Endothelial cell of umbilical vein (primary cell): ENCODE data around the gene PLXDC2. TPM values are rescaled to one million over a fixed set of nuclear protein-coding genes. Genes with fewer than 3 reads are reported as not detected.

Experiments used
- BruUV-seq: library from RNA; stranded (reverse); fragments of 400-500 nt; replicated peaks from 2 replicates; lab custom pipeline; 2021; lab: Mats Ljungman, UMichigan
- CTCF ChIA-PET: fragments of 300-600, 350-600 bp; sonication (Branson Sonifier 250); formaldehyde crosslinking; loops from one replicate; lab custom pipeline; 2021; ENCODE audit warnings: antibody characterized with exemption, inconsistent platforms; lab: Charles Lee
- POLR2A ChIA-PET: fragments of 300-600, 350-600 bp; sonication (Branson Sonifier 250); formaldehyde crosslinking; loops from one replicate; lab custom pipeline; 2021; ENCODE audit warnings: antibody characterized with exemption, inconsistent platforms; lab: Charles Lee
- DNase-seq: peaks from one replicate; pipeline ENCODE4 v3.0.0-alpha.2; 2011; ENCODE audit warnings: low read depth, low spot score
- FAIRE-seq: peaks from 2 replicates; lab custom pipeline; 2011; peaks lifted over from hg19 to GRCh38; lab: Jason Lieb, UNC
- H2AFZ ChIP-seq: 2 replicates; pipeline ENCODE4 v1.6.0; 2012; ENCODE audit warnings: low read depth, low read length, control low read depth, inconsistent platforms
- H3K27ac ChIP-seq: 2 replicates; pipeline ENCODE4 v1.5.1; 2011; ENCODE audit warnings: low read depth, mild to moderate bottlenecking, control low read depth, low read length, moderate library complexity; ENCODE audit not compliant: insufficient read depth
- H3K27me3 ChIP-seq, 2 experiments: 2 replicates each; pipeline versions ENCODE4 v1.6.0 to v1.6.1; 2011; ENCODE audit warnings: low read length in 2 of 2, mixed read lengths in 1 of 2; ENCODE audit not compliant: control insufficient read depth in 2 of 2, insufficient read depth in 2 of 2
- H3K36me3 ChIP-seq, 2 experiments: 2 replicates in 1 of 2; 3 replicates in 1 of 2; pipeline ENCODE4 v1.5.1; 2011; ENCODE audit warnings: low read length in 2 of 2, mild to moderate bottlenecking in 1 of 2, moderate library complexity in 1 of 2; ENCODE audit not compliant: control insufficient read depth in 2 of 2, insufficient read depth in 2 of 2; ENCODE audit errors: extremely low read depth in 1 of 2
- H3K4me1 ChIP-seq: 3 replicates; pipeline ENCODE4 v1.5.1; 2011; ENCODE audit warnings: mild to moderate bottlenecking, low read length; ENCODE audit not compliant: control insufficient read depth, insufficient read depth; ENCODE audit errors: extremely low read depth
- H3K4me2 ChIP-seq: 2 replicates; pipeline ENCODE4 v1.6.1; 2011; ENCODE audit warnings: low read length, control low read depth, mixed read lengths; ENCODE audit not compliant: insufficient read depth
- H3K4me3 ChIP-seq, 3 experiments: fragments of 200-600 bp in 1 of 3; sonication (generic), shearing (Covaris generic) in 1 of 3; replicated peaks in 1 of 3; 2 replicates each; pipeline ENCODE4 v1.5.1; 2011 to 2016; ENCODE audit warnings: control low read depth in 3 of 3, low read length in 3 of 3, mild to moderate bottlenecking in 2 of 3, inconsistent platforms in 1 of 3, low read depth in 1 of 3, moderate library complexity in 1 of 3; ENCODE audit not compliant: insufficient read depth in 1 of 3
- H3K79me2 ChIP-seq: 2 replicates; pipeline ENCODE4 v1.6.0; 2012; ENCODE audit warnings: low read length, inconsistent platforms; ENCODE audit not compliant: control insufficient read depth, insufficient read depth
- H3K9ac ChIP-seq: replicated peaks from 2 replicates; pipeline ENCODE3; 2011; ENCODE audit warnings: low read length, control low read depth; ENCODE audit not compliant: insufficient read depth; ENCODE audit errors: extremely low read depth
- H3K9me1 ChIP-seq: replicated peaks from 3 replicates; pipeline ENCODE4 v1.6.0; 2011; ENCODE audit warnings: mild to moderate bottlenecking, low read length; ENCODE audit not compliant: control insufficient read depth, insufficient read depth; ENCODE audit errors: extremely low read depth
- H3K9me3 ChIP-seq: replicated peaks from 2 replicates; pipeline ENCODE4 v1.5.1; 2012; ENCODE audit warnings: low read length, inconsistent platforms; ENCODE audit not compliant: control insufficient read depth, insufficient read depth
- H4K20me1 ChIP-seq: replicated peaks from 2 replicates; pipeline ENCODE3; 2011; ENCODE audit warnings: mild to moderate bottlenecking, low read length; ENCODE audit not compliant: control insufficient read depth, insufficient read depth; ENCODE audit errors: extremely low read depth
- FOS ChIP-seq: IDR thresholded peaks from 2 replicates; pipeline ENCODE4 v1.6.1; 2011; ENCODE audit warnings: mild to moderate bottlenecking, low read length, moderate library complexity, borderline replicate concordance; ENCODE audit not compliant: insufficient read depth
- POLR2A ChIP-seq: IDR thresholded peaks from 2 replicates; pipeline ENCODE4 v1.6.1; 2012; ENCODE audit warnings: low read depth, mild to moderate bottlenecking, control low read depth, low read length
- dilution Hi-C: fragments of 300-500 bp; cut with MboI; formaldehyde crosslinking; loops from one replicate; pipeline ENCODE4 v1.15.0; 2019; ENCODE audit warnings: low sequenced_read_pairs; ENCODE audit not compliant: extremely low pct_ligation_motif_present
- intact Hi-C: fragments of 100-400 bp; cut with micrococcal nuclease; formaldehyde crosslinking; loops from one replicate; pipeline ENCODE4 v1.10.0; 2022
- polyA plus RNA-seq, 4 experiments: library from polyadenylated mRNA; depleted of rRNA in 3 of 4; stranded (reverse) in 3 of 4; unstranded in 1 of 4; fragments of >200 nt; gene quantifications; 2 replicates each; pipeline versions ENCODE4 v1.2.1 to v1.2.3, GENCODE V29; 2011 to 2012; ENCODE audit warnings: missing spikeins in 1 of 4
- total RNA-seq: library from RNA; stranded (reverse); gene quantifications from 2 replicates; pipeline ENCODE4 v1.2.3, GENCODE V29; 2021
- TF ChIP-seq, protein P1 (sequence below): IDR thresholded peaks from 2 replicates; pipeline ENCODE4 v1.6.1; 2011; ENCODE audit not compliant: insufficient read depth, insufficient read length
- TF ChIP-seq, protein P2 (sequence below), 2 donors: IDR thresholded peaks; 1 replicate in 1 of 2; 2 replicates in 1 of 2; pipeline ENCODE4 v1.5.1; 2011; ENCODE audit warnings: low read length in 2 of 2, mild to moderate bottlenecking in 2 of 2, moderate library complexity in 2 of 2, control low read depth in 1 of 2, inconsistent platforms in 1 of 2, low read depth in 1 of 2; ENCODE audit not compliant: insufficient read depth in 1 of 2; ENCODE audit errors: extremely low read depth in 1 of 2

The PLXDC2 gene
- total and polyA plus RNA-seq, 2 donors (not counting 3 experiments of a cell fraction or from before 2014, with no cell fraction given): 0.32 to 1.2 TPM

DNA sequence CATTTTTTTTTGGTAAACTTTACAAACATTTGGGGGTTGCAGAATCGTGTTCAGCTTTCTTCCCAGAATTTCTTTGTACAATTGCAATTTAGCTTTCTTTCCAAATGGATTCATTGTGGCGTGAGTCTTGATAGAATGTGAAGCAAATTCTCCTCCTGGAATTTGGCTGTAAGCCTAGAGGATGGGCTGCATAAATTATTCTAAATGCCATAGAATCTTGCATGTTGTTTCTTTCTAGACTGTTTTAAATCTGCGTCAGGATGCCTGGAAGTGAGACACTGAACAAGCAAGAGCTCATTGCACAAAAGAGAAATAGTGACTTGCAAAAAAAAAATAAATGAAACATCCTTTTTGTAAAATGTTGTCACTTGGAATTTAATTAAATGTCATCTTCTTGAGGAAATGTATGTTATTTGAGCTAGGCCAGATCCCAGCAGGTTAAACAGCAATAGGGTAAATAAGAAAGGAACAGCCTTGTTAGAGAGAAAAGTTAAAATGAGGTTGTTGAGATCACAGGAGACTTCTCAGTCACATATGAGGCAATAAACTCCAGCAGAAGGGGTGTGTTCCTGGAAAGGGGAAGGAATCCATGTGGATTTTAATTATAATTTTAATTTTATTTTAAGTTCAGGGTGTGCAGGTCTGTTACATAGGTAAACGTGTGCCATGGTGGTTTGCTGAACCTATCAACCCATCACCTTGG lies 483.0 kb downstream of the PLXDC2 start:
- H3K9ac ChIP-seq: no peak overlapping the region
- no peaks in the 10 kb centered on the region for H4K20me1 ChIP-seq
- H3K27me3 ChIP-seq: no peaks in the 10 kb centered on the region
- intact Hi-C loops (no loop called here), dilution Hi-C loops (no loop called here)
- H3K36me3 ChIP-seq: no peaks in the 10 kb centered on the region
- POLR2A ChIA-PET: no interaction called here
- no peak overlapping the region for H2AFZ ChIP-seq
- H3K4me1 ChIP-seq: no peaks in the 10 kb centered on the region
- peaks cover 3% of the 10 kb centered on the region for H3K9me3 ChIP-seq
- H3K27ac ChIP-seq: no peak overlapping the region
- TF ChIP-seq, protein P1, sequence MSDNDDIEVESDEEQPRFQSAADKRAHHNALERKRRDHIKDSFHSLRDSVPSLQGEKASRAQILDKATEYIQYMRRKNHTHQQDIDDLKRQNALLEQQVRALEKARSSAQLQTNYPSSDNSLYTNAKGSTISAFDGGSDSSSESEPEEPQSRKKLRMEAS: no peak
- no peak for DNase-seq
- H3K4me2 ChIP-seq: no peak overlapping the region
- no peak for FAIRE-seq
- no TSS peak for BruUV-seq
- no peaks in the 10 kb centered on the region for H3K9me1 ChIP-seq
- CTCF ChIA-PET: no interaction called here
- H3K79me2 ChIP-seq: no peaks in the 10 kb centered on the region
- no peak overlapping the region for H3K4me3 ChIP-seq

DNA sequence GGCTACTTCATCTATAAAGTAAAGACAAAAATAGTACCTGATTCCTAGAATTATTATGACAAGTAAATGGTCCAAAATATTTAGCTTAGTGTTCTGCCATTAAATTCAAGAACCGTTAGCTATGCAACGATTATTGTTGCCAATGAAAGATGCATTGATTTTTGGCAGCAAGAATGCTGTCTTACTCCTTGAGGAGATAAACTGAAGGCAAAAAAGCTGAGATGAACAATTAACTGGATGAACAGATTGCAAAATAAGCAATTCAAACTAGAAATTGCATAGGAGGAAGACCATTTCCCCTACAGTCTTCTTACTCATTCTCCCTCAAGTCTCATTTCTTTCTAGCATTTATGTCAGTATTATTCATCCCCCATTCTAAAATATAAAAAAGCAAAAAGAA lies 484.5 kb downstream of the PLXDC2 start:
- no peak overlapping the region for H3K9ac ChIP-seq
- no peak overlapping the region for H3K4me2 ChIP-seq
- FAIRE-seq (no peak), DNase-seq (no peak)
- H3K9me3 ChIP-seq: peaks cover 3% of the 10 kb centered on the region
- TF ChIP-seq POLR2A (no peak), FOS (no peak)
- TF ChIP-seq, protein P2, sequence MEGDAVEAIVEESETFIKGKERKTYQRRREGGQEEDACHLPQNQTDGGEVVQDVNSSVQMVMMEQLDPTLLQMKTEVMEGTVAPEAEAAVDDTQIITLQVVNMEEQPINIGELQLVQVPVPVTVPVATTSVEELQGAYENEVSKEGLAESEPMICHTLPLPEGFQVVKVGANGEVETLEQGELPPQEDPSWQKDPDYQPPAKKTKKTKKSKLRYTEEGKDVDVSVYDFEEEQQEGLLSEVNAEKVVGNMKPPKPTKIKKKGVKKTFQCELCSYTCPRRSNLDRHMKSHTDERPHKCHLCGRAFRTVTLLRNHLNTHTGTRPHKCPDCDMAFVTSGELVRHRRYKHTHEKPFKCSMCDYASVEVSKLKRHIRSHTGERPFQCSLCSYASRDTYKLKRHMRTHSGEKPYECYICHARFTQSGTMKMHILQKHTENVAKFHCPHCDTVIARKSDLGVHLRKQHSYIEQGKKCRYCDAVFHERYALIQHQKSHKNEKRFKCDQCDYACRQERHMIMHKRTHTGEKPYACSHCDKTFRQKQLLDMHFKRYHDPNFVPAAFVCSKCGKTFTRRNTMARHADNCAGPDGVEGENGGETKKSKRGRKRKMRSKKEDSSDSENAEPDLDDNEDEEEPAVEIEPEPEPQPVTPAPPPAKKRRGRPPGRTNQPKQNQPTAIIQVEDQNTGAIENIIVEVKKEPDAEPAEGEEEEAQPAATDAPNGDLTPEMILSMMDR (IDR thresholded peaks at IDR 0.05; ENCODE audit: extremely low read depth in 1 of 2, insufficient read depth in 1 of 2, low read depth in 1 of 2, low read length in 2 of 2): no peak
- TF ChIP-seq, protein P1: no peak
- dilution Hi-C loops: no loop called here
- H4K20me1 ChIP-seq: no peaks in the 10 kb centered on the region
- no peak overlapping the region for H2AFZ ChIP-seq
- H3K4me1 ChIP-seq: no peaks in the 10 kb centered on the region
- ChIA-PET POLR2A (no interaction called here), CTCF (no interaction called here)
- H3K36me3 ChIP-seq: no peaks in the 10 kb centered on the region
- BruUV-seq: no TSS peak
- H3K9me1 ChIP-seq: no peaks in the 10 kb centered on the region
- H3K79me2 ChIP-seq: no peaks in the 10 kb centered on the region
- H3K27me3 ChIP-seq: no peaks in the 10 kb centered on the region
- no peak overlapping the region for H3K27ac ChIP-seq
- H3K4me3 ChIP-seq: no peak overlapping the region
- intact Hi-C loops: no loop called here
